ENCODE results near the gene KLHL29. TPM values are rescaled to one million over a fixed set of nuclear protein-coding genes. Genes with fewer than 3 reads are reported as not detected.

KLHL29 gene
- total RNA-seq, 4 donors from 2014 or later = 7.6 to 15.3 (median 8.4) TPM

DNA sequence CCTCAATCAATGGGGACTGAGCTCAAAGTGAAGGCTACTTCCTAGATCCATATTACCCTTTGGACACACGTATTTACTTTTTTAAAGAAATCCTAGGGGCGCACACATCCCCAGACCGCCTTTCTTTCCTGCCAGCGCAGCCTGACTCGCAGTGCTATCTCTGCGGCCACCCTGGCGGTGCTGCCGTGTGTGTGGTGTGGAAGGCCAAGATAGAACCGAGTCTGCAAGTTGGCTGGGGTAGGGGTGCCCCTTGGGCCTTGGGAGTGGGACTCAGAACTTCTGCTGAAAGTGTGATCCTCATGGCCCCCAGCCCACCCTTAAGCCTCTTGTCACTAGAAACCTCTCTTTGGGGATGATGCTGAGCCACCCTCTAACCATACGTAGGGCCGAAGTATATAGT, 143.7 kb downstream of the KLHL29 start:
- TF ChIP-seq, protein P1, sequence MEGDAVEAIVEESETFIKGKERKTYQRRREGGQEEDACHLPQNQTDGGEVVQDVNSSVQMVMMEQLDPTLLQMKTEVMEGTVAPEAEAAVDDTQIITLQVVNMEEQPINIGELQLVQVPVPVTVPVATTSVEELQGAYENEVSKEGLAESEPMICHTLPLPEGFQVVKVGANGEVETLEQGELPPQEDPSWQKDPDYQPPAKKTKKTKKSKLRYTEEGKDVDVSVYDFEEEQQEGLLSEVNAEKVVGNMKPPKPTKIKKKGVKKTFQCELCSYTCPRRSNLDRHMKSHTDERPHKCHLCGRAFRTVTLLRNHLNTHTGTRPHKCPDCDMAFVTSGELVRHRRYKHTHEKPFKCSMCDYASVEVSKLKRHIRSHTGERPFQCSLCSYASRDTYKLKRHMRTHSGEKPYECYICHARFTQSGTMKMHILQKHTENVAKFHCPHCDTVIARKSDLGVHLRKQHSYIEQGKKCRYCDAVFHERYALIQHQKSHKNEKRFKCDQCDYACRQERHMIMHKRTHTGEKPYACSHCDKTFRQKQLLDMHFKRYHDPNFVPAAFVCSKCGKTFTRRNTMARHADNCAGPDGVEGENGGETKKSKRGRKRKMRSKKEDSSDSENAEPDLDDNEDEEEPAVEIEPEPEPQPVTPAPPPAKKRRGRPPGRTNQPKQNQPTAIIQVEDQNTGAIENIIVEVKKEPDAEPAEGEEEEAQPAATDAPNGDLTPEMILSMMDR (IDR thresholded peaks at IDR 0.05; ENCODE audit: low read depth) = no peak

DNA sequence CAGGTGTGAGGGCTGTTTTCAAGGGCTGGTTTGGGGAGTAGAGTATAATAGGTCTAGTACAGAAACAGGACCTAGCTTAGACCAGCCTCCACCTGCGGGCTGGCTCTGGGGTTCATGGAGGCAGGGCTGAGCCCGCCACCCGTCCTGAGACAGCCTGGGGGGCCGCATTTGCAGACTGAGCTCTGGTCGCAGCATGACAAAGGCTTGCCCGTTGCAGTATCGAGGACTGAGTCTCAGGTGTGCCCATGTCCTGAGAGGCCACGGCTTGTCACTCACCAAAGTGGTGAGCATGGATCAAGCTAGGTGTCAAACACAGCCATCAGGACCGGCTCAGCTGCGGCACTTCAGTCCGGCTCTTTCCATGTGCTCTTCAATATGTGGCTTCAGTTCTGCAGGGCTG, 144.7 kb downstream of the KLHL29 start:
- TF ChIP-seq, protein P1 (IDR thresholded peaks at IDR 0.05; ENCODE audit: low read depth) = no peak

DNA sequence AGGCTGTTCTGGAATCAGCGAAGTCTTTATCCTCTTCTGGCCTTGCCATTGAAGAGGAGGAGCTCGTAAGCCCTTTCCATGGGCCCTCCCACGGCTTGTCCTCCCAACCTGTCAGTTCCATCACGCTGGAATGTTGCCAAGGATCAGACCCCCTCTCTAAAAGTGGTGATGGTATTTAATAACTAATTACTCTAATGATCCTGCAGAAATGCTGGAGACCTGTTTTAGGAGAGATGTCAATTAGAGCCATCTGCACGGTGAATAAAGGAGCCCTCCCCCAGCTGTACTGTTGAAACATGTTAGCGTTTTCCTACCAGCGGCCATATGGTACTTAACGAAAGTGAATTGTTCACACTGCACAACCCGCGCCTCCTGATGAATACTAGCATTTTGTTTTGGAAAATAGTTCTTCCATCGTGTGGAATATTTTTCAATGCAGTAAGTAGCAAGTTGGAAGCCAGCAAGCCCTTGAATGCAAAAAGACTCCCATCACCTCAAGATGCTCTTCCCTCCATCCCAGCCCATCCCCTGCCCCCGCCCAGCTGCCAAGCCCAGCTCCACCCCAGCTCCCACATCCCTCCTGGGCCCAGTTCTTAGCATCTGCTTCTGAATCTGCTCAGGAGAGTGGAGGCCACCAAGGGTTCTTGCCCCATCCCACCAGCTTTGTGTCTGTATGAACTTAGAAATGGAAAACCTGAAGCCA, 145.4 kb downstream of the KLHL29 start:
- TF ChIP-seq, protein P1 (IDR thresholded peaks at IDR 0.05; ENCODE audit: low read depth) = no peak

DNA sequence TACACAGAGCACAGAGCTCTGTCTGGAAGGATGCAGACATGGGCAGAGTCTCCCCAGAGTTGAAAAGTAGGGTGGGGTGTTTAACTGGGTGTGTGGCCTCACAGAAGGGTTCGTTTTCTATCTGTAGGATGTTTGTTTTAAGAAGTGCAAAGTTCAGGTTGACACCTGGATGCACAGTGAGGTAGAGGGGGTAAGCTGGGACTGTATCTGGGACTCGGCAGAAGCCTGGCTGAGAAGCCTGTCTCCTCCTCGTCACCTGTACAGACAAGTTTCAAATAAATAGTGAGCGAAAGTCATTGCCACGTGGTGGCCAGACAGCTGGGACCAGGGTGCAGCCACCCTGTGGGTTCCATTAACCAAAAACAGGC, 145.9 kb downstream of the KLHL29 start:
- TF ChIP-seq, protein P1 (IDR thresholded peaks at IDR 0.05; ENCODE audit: low read depth) = no peak

DNA sequence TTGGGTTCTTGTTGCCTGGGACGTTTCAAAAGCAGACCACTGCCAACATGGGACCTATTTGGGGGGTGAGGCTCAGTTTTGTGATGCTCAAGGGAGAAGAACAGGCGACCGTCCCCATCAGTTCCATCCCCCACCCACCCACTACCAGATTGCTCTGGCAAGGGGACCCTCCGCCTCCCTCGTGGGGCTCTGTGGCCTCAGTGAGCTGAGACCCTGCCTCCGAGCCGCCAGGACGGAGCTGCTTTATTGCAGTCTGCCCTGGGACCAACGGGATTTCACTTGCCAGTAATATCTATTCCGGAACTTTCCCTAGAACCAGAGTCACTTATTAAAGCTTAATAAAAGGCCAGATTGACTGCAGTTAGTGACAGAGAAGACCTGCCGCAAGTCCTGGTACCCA, 146.3 kb downstream of the KLHL29 start:
- TF ChIP-seq, protein P1 (IDR thresholded peaks at IDR 0.05; ENCODE audit: low read depth) = no peak

DNA sequence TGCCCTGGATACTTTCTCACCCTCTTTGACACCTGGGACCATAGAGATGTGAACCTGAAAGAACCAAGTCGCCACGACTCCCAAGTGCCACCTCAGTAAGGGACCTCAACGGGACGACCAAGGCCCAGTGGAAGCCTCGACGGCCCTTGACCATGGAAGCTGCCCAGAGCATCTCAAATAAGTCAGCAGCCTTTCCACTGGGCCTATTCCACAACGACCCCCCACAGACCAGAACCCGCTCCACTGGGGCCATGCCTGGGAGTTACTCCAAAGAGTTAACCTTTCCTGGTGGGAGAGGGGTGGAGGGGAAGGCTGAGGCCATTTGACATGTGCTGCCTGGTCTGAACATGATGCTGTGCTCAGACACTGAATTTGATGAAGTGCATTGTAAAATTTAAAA, 146.9 kb downstream of the KLHL29 start:
- TF ChIP-seq, protein P1 (IDR thresholded peaks at IDR 0.05; ENCODE audit: low read depth) = no peak

DNA sequence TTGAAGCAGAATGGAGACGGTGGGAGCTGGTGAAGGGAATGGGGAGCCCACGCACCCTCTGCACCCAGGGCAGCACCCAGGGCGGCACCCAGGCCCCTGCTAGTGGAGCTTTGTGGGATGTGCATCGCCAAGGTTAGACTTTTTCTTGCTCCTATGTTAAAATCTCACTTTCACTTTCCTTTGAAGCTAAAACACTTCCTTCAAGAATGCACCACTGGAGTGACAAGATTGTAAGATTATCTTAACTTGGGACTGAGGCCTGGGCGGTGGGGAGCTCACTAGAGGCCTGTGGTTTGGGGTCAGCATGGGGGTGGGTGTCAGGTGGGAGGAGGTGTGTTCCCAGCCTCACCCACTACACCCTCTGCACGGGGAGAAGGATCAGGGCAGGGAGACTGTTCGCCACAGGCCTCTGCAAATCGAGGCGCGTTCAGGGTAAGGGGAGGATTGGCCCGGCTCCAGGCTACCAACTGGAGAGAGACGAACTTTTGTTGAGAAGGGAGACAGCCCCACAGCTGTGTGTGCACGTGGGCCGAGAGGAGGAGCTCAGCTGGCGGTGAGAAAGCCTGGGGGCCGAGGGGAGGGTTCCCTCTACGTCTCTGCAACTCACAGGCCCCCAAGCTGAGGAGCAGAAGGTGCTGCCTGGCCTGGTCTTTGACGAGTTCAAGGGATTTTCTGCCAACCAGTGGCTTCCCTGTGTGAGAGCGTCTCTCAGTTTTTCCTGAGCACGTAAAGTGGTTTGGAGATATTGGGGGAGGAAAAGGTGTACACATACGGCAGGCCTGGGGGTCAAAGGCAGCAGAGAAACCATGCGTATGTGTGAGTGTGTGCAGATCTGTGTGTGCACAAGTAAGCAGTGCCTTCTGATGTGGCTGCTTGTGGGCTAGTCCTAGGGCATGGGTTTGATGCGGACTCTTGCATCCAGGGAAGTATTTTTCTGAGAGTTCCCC, 147.7 kb downstream of the KLHL29 start:
- TF ChIP-seq, protein P1 (IDR thresholded peaks at IDR 0.05; ENCODE audit: low read depth) = no peak
